ENCODE data around the gene CPTP. TPM values are rescaled to one million over a fixed set of nuclear protein-coding genes. Genes with fewer than 3 reads are reported as not detected.
A peak's percentile ranks its signal among the peaks of the same experiment; 100 is the strongest.

The CPTP gene
- total RNA-seq, 1 donor from 2014 or later, result 17.5 TPM

- no peak overlapping the region for H3K4me3 Mint-ChIP-seq (ENCODE audit: low read depth)
- peaks cover 1% of the 10 kb centered on the region for H3K36me3 Mint-ChIP-seq (ENCODE audit: insufficient read depth)
- TF ChIP-seq, protein P1, sequence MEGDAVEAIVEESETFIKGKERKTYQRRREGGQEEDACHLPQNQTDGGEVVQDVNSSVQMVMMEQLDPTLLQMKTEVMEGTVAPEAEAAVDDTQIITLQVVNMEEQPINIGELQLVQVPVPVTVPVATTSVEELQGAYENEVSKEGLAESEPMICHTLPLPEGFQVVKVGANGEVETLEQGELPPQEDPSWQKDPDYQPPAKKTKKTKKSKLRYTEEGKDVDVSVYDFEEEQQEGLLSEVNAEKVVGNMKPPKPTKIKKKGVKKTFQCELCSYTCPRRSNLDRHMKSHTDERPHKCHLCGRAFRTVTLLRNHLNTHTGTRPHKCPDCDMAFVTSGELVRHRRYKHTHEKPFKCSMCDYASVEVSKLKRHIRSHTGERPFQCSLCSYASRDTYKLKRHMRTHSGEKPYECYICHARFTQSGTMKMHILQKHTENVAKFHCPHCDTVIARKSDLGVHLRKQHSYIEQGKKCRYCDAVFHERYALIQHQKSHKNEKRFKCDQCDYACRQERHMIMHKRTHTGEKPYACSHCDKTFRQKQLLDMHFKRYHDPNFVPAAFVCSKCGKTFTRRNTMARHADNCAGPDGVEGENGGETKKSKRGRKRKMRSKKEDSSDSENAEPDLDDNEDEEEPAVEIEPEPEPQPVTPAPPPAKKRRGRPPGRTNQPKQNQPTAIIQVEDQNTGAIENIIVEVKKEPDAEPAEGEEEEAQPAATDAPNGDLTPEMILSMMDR (IDR thresholded peaks at IDR 0.05; ENCODE audit: unreplicated experiment), result no peak
- no peak overlapping the region for H3K27ac Mint-ChIP-seq
- DNase-seq (ENCODE audit: low spot score, unreplicated experiment), result no peak
- peaks cover 7% of the 10 kb centered on the region for H3K4me1 Mint-ChIP-seq (ENCODE audit: low read depth)
- H3K27me3 Mint-ChIP-seq, result no peaks in the 10 kb centered on the region
- H3K9me3 Mint-ChIP-seq (ENCODE audit: low read depth), result no peaks in the 10 kb centered on the region
Measured at GRCh38 chr1:1321477-1321876, 3.1 kb upstream of the CPTP start.

GRCh38 chr1:1322418-1322817, 2.2 kb upstream of the CPTP start:
- peaks cover 1% of the 10 kb centered on the region for H3K36me3 Mint-ChIP-seq (ENCODE audit: insufficient read depth)
- DNase-seq (ENCODE audit: low spot score, unreplicated experiment), result no peak
- peaks cover 7% of the 10 kb centered on the region for H3K4me1 Mint-ChIP-seq (ENCODE audit: low read depth)
- TF ChIP-seq, protein P1 (IDR thresholded peaks at IDR 0.05; ENCODE audit: unreplicated experiment), result no peak
- H3K9me3 Mint-ChIP-seq (ENCODE audit: low read depth), result no peaks in the 10 kb centered on the region
- peak overlapping the region; percentile 57 for H3K27ac Mint-ChIP-seq
- no peaks in the 10 kb centered on the region for H3K27me3 Mint-ChIP-seq
- peak overlapping the region; percentile 83 for H3K4me3 Mint-ChIP-seq (ENCODE audit: low read depth)

- H3K36me3 Mint-ChIP-seq (ENCODE audit: insufficient read depth), result peaks cover 1% of the 10 kb centered on the region
- no peak overlapping the region for H3K27ac Mint-ChIP-seq
- no peaks in the 10 kb centered on the region for H3K27me3 Mint-ChIP-seq
- TF ChIP-seq, protein P1 (IDR thresholded peaks at IDR 0.05; ENCODE audit: unreplicated experiment), result no peak
- peak overlapping the region; percentile 83 for H3K4me3 Mint-ChIP-seq (ENCODE audit: low read depth)
- no peak for DNase-seq (ENCODE audit: low spot score, unreplicated experiment)
- H3K4me1 Mint-ChIP-seq (ENCODE audit: low read depth), result peaks cover 7% of the 10 kb centered on the region
- no peaks in the 10 kb centered on the region for H3K9me3 Mint-ChIP-seq (ENCODE audit: low read depth)
Measured at GRCh38 chr1:1322952-1323351, 1.6 kb upstream of the CPTP start.

DNA sequence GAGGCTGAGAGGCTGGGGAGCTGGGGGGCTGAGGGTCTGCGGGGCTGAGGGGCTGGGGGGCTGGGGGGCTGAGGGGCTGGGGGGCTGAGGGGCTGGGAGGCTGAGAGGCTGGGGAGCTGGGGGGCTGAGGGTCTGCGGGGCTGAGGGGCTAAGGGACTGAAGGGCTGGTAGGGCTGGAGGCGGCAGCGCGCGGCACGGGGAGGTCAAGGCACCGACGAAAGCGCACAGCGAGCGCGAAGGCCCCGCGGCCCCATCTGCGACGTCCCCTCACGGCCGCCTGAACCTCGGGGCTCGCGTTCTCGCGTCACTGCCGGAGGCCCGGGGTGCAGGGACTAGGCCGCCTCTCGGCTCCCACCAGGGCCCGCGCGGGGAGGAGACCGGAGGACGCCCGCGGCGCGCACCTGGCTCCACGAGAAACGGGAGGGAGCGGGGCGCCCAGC, 498 bp upstream of the CPTP start:
- no peak overlapping the region for H3K27ac Mint-ChIP-seq
- peaks cover 7% of the 10 kb centered on the region for H3K4me1 Mint-ChIP-seq (ENCODE audit: low read depth)

GRCh38 chr1:1325288-1326074, 879 bp downstream of the CPTP start:
- no peaks in the 10 kb centered on the region for H3K9me3 Mint-ChIP-seq (ENCODE audit: low read depth)

More for the DNA sequence above, 498 bp upstream of the CPTP start:
- Mint-ChIP-seq H3K36me3 (ENCODE audit: insufficient read depth) (peaks cover 1% of the 10 kb centered on the region), H3K27me3 (no peaks in the 10 kb centered on the region), H3K9me3 (ENCODE audit: low read depth) (no peaks in the 10 kb centered on the region), H3K4me3 (ENCODE audit: low read depth) (peak overlapping the region; percentile 82)
- DNase-seq (ENCODE audit: low spot score, unreplicated experiment), result no peak
- TF ChIP-seq, protein P1 (IDR thresholded peaks at IDR 0.05; ENCODE audit: unreplicated experiment), result no peak

More at GRCh38 chr1:1325288-1326074, 879 bp downstream of the CPTP start:
- H3K4me3 Mint-ChIP-seq (ENCODE audit: low read depth), result peak overlapping the region; percentile 67
- TF ChIP-seq, protein P1 (IDR thresholded peaks at IDR 0.05; ENCODE audit: unreplicated experiment), result no peak
- H3K27ac Mint-ChIP-seq, result peak overlapping the region; percentile 64
- peaks cover 7% of the 10 kb centered on the region for H3K4me1 Mint-ChIP-seq (ENCODE audit: low read depth)
- no peaks in the 10 kb centered on the region for H3K36me3 Mint-ChIP-seq (ENCODE audit: insufficient read depth)
- H3K27me3 Mint-ChIP-seq, result no peaks in the 10 kb centered on the region
- DNase-seq (ENCODE audit: low spot score, unreplicated experiment), result no peak

All from progenitor cell of endocrine pancreas (in vitro differentiated cells).